HL-60 (cell line): ENCODE data around the gene SLC37A3.

ENCODE experiments used
- GABPA ChIP-seq: IDR thresholded peaks from 2 replicates; pipeline ENCODE4 v1.6.1; 2012; ENCODE audit warnings: low read depth
- POLR2AphosphoS5 ChIP-seq: IDR thresholded peaks from 2 replicates; pipeline ENCODE4 v1.6.1; 2012; ENCODE audit warnings: low read depth
- SPI1 ChIP-seq: IDR thresholded peaks from 2 replicates; pipeline ENCODE4 v1.6.1; 2012; ENCODE audit warnings: low read depth, mild to moderate bottlenecking, borderline replicate concordance
- TF ChIP-seq, protein P1 (sequence below): IDR thresholded peaks from one replicate; pipeline ENCODE4 v1.5.1; 2011; ENCODE audit warnings: low read length, control low read depth, inconsistent platforms; ENCODE audit not compliant: insufficient read depth
- TF ChIP-seq, protein P2 (sequence below): IDR thresholded peaks from 2 replicates; pipeline ENCODE4 v1.6.1; 2012; ENCODE audit warnings: low read depth; ENCODE audit not compliant: insufficient replicate concordance

- TF ChIP-seq, protein P1, sequence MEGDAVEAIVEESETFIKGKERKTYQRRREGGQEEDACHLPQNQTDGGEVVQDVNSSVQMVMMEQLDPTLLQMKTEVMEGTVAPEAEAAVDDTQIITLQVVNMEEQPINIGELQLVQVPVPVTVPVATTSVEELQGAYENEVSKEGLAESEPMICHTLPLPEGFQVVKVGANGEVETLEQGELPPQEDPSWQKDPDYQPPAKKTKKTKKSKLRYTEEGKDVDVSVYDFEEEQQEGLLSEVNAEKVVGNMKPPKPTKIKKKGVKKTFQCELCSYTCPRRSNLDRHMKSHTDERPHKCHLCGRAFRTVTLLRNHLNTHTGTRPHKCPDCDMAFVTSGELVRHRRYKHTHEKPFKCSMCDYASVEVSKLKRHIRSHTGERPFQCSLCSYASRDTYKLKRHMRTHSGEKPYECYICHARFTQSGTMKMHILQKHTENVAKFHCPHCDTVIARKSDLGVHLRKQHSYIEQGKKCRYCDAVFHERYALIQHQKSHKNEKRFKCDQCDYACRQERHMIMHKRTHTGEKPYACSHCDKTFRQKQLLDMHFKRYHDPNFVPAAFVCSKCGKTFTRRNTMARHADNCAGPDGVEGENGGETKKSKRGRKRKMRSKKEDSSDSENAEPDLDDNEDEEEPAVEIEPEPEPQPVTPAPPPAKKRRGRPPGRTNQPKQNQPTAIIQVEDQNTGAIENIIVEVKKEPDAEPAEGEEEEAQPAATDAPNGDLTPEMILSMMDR: no peak
- TF ChIP-seq, protein P2, sequence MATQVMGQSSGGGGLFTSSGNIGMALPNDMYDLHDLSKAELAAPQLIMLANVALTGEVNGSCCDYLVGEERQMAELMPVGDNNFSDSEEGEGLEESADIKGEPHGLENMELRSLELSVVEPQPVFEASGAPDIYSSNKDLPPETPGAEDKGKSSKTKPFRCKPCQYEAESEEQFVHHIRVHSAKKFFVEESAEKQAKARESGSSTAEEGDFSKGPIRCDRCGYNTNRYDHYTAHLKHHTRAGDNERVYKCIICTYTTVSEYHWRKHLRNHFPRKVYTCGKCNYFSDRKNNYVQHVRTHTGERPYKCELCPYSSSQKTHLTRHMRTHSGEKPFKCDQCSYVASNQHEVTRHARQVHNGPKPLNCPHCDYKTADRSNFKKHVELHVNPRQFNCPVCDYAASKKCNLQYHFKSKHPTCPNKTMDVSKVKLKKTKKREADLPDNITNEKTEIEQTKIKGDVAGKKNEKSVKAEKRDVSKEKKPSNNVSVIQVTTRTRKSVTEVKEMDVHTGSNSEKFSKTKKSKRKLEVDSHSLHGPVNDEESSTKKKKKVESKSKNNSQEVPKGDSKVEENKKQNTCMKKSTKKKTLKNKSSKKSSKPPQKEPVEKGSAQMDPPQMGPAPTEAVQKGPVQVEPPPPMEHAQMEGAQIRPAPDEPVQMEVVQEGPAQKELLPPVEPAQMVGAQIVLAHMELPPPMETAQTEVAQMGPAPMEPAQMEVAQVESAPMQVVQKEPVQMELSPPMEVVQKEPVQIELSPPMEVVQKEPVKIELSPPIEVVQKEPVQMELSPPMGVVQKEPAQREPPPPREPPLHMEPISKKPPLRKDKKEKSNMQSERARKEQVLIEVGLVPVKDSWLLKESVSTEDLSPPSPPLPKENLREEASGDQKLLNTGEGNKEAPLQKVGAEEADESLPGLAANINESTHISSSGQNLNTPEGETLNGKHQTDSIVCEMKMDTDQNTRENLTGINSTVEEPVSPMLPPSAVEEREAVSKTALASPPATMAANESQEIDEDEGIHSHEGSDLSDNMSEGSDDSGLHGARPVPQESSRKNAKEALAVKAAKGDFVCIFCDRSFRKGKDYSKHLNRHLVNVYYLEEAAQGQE: no peak
- TF ChIP-seq SPI1 (no peak), POLR2AphosphoS5 (no peak), GABPA (no peak)
Measured at GRCh38 chr7:140322759-140323158, 75.6 kb downstream of the SLC37A3 start.
